HepG2 (cell line): ENCODE results near the gene CA11.

Source experiments
- CTCF ChIP-seq: sonication (generic); formaldehyde crosslinking; IDR thresholded peaks from 2 replicates; pipeline ENCODE4 v1.5.0; 2020; ENCODE audit warnings: mild to moderate bottlenecking, missing genetic modification reagents, moderate library complexity
- POLR2AphosphoS5 ChIP-seq: IDR thresholded peaks from 2 replicates; pipeline ENCODE4 v1.6.1; 2012; ENCODE audit warnings: low read depth, low read length
- SIN3B ChIP-seq: fragments of 150-350 bp; IDR thresholded peaks from 2 replicates; pipeline ENCODE4 v1.6.1; 2014; ENCODE audit warnings: low read length
- U2AF1 ChIP-seq: fragments of 200-400 bp; formaldehyde crosslinking; optimal IDR thresholded peaks from 2 replicates; pipeline ENCODE3; 2017; ENCODE audit warnings: mild to moderate bottlenecking, low read depth, low read length
- ZBTB33 ChIP-seq: sonication (generic); formaldehyde crosslinking; IDR thresholded peaks from 2 replicates; pipeline ENCODE4 v1.4.0; 2020; ENCODE audit warnings: missing genetic modification reagents
- ZBTB34 ChIP-seq: sonication (generic); formaldehyde crosslinking; IDR thresholded peaks from 2 replicates; pipeline ENCODE4 v1.8.0; 2022; ENCODE audit warnings: mild to moderate bottlenecking, missing genetic modification reagents

GRCh38 chr19:48618916-48619691 lies 26.9 kb downstream of the CA11 start, which contains the start of the genes RPL18 and SPHK2:
- TF ChIP-seq POLR2AphosphoS5 (peak; percentile 97), ZBTB34 (CRISPR knock-in tag) (no peak), CTCF (CRISPR knock-in tag) (peak; percentile 41), SIN3B (peak; percentile 62), ZBTB33 (CRISPR knock-in tag) (no peak; the same call in 1 of the 2 replicates), U2AF1 (peak; percentile 100)
